HUES64 (cell line): ENCODE data around the gene MZT2A.
"Not testable (repeated sequence)": the region's sequence is repeated elsewhere in the genome, so short reads cannot be mapped to it uniquely, and the experiment has no call there.

Experiments used
- H3K27ac ChIP-seq: 2 replicates; pipeline ENCODE4 v1.7.0; 2013; ENCODE audit warnings: low read depth, low read length, inconsistent platforms
- H3K27me3 ChIP-seq: 2 replicates; pipeline ENCODE4 v1.6.1; 2013; ENCODE audit warnings: mild to moderate bottlenecking, low read length; ENCODE audit not compliant: insufficient read depth
- H3K36me3 ChIP-seq: 2 replicates; pipeline ENCODE4 v1.6.1; 2013; ENCODE audit warnings: mild to moderate bottlenecking, low read length; ENCODE audit not compliant: insufficient read depth
- H3K4me1 ChIP-seq: 2 replicates; pipeline ENCODE4 v1.6.1; 2013; ENCODE audit warnings: mild to moderate bottlenecking, low read length, moderate library complexity; ENCODE audit not compliant: insufficient read depth
- H3K4me3 ChIP-seq: 2 replicates; pipeline ENCODE4 v1.5.1; 2013; ENCODE audit warnings: mild to moderate bottlenecking, low read length, moderate library complexity
- H3K9ac ChIP-seq: 2 replicates; pipeline ENCODE4 v1.6.1; 2013; ENCODE audit warnings: mild to moderate bottlenecking, low read depth, low read length
- H3K9me3 ChIP-seq: 2 replicates; pipeline ENCODE4 v1.6.1; 2013; ENCODE audit warnings: low read depth, low read length; ENCODE audit not compliant: insufficient read depth
- whole genome bisulfite sequencing: fragments of 150-250, 120-280 bp; methylation state at CpG from one replicate; pipeline ENCODE4 v1.1.7; 2013; ENCODE audit warnings: missing lambda C conversion rate; 5-methylcytosine and 5-hydroxymethylcytosine counted together

Gene MZT2A

DNA sequence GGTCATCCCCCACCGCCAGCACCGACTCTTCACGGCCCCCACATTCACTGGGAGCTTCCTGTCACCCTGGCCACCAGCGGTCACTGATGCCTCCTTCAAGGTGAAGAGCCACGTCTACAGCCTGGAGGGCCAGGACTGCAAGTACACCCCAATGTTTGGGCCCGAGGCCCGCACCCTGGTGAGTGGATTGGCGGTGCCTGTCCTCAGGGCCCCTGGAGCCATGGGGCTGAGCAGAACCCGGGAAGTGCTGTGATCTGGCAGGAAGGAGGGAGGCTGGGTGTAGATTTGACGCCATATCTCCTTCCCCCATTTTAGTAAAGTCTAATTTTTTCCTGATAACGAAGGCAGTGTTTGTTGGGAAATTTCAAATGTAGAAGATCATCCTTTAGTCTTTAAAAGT, 26.3 kb upstream of the MZT2A start:
- H3K4me3 ChIP-seq, H3K9me3 ChIP-seq, H3K4me1 ChIP-seq, H3K27ac ChIP-seq, H3K9ac ChIP-seq, H3K27me3 ChIP-seq: not testable (repeated sequence)
- WGBS = 97% methylated on average over 6 of the region's 11 CpGs
- H3K36me3 ChIP-seq = peaks cover 53% of the 10 kb centered on the region

DNA sequence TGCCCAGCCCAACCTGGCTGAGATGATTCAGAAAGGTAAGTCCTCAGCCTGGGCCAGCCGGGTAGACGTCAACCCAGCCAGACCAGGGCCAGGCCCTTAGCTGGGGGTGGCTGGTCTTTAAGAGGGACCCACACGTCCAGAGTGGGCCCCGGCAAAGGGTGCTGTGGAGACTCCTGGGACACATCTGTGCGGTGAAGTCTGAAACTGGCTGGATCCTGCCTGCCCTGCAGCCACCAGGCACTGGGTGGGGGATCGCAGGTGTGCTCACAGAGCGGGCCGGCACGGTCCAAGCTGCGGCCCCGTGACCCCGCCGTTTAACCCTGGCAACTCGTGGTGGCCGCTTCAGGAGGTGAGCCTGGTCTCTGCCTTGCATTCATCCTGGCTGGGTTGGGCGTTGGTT, 25.7 kb upstream of the MZT2A start:
- WGBS = 93% methylated on average over 15 of the region's 16 CpGs
- H3K9me3 ChIP-seq, H3K9ac ChIP-seq, H3K27me3 ChIP-seq, H3K4me3 ChIP-seq, H3K27ac ChIP-seq, H3K4me1 ChIP-seq: not testable (repeated sequence)
- peaks cover 59% of the 10 kb centered on the region for H3K36me3 ChIP-seq

DNA sequence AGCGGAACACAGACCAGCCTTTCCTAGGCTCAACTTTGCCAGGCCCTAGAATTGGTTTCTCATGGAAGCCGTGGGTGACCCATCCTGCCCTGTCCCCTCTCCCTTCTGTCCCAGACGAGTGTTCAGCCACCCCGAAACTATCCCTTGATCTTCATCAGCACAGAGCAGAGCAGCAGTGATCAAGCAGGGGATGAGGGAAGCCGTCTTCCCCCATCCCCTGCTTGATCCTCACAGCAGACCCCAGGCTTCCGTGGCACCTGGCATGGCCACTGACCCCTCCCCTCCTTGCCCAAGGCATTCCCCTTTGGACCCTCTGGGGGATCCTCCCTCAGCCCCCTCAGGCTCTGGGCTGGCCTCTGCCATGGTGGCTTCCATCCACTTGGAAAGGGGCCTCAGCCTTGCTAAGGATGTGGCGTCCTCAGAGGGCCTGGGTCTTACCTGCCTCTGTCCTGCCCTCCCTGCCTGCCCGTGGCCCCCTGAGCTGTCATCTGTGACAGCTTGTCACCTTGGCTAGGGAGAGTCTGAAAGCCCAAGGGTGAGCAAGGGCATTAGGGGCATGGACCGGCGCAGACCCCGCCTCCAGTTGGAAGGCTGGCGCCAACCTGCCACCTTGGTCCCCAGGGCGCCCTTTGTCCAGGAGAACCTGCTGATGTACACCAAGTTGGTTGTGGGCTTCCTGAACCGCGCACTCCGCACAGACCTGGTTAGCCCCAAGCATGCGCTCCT, 25.1 kb upstream of the MZT2A start:
- Histone ChIP-seq H3K4me3 (no peak overlapping the region), H3K9me3 (no peaks in the 10 kb centered on the region), H3K9ac (no peak overlapping the region), H3K27ac (no peak overlapping the region), H3K36me3 (peaks cover 65% of the 10 kb centered on the region), H3K4me1 (no peaks in the 10 kb centered on the region), H3K27me3 (no peaks in the 10 kb centered on the region)
- 95% methylated on average over 17 of the region's 17 CpGs for WGBS

DNA sequence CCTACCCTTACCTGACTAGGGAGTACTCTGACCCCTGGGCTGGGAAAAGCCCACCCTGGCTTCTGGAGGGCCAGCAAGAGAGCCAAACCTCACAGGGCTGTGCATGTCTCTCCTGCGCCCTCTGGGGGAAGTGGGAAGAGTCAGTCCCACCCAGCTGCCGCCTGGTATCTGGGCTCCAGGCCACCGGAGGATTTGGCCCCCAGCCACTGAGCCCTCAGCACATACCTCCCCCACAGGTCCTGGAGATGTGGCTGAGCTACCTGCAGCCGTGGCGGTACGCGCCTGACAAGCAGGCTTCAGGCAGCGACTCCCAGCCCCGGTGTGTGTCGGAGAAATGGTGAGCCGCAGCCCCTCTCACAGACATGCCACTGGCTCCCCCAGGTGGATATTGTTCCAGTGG, 24.4 kb upstream of the MZT2A start:
- not testable (repeated sequence) for H3K9me3 ChIP-seq, H3K27me3 ChIP-seq, H3K4me3 ChIP-seq, H3K4me1 ChIP-seq, H3K27ac ChIP-seq, H3K9ac ChIP-seq
- 91% methylated on average over 11 of the region's 11 CpGs for WGBS
- peaks cover 66% of the 10 kb centered on the region for H3K36me3 ChIP-seq

DNA sequence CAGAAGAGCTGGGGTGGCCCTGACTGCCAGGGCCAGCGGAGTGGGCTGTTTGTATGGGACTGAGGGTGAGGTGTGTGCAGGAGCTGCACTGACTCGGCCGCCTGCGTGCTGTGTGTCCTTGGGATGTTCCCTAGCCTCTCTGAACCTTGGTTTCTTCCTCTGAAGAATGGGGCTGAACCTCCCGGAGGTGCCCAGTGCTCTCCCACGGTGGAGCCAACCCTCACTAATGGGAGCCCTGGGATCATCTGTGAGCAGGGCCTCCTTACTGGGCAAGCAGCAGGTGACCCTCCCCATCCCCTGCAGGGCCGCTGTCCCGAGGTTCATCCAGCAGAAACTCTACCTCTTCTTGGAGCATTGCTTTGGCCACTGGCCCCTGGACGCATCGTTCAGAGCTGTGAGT, 23.8 kb upstream of the MZT2A start:
- H3K4me1 ChIP-seq = no peaks in the 10 kb centered on the region
- whole genome bisulfite sequencing = 93% methylated on average over 10 of the region's 10 CpGs
- no peaks in the 10 kb centered on the region for H3K27me3 ChIP-seq
- H3K9ac ChIP-seq = no peak overlapping the region
- peaks cover 67% of the 10 kb centered on the region for H3K36me3 ChIP-seq
- H3K27ac ChIP-seq = no peak overlapping the region
- no peak overlapping the region for H3K4me3 ChIP-seq
- no peaks in the 10 kb centered on the region for H3K9me3 ChIP-seq

DNA sequence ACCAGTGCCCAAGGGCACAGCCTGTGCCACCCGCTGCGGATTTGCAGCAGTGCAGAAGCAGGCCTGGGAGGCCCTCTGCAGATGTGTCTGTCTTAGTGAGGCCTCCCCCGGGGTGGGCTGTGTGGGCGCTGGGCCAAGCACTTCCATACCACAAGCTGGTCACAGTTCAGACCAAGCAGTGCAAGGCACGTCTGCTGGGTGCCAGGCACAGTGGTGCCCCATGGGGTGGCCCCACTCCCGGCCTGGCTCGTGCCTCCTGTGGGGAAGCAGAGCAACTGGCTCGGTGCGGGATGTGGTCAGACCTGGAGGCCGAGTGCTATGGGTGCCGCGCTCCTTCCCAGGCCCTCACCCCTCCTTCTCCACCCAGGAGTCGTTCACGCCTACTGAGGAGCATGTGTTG, 23.0 kb upstream of the MZT2A start:
- H3K27me3 ChIP-seq, H3K4me3 ChIP-seq, H3K4me1 ChIP-seq, H3K9me3 ChIP-seq, H3K9ac ChIP-seq, H3K27ac ChIP-seq: not testable (repeated sequence)
- WGBS = 94% methylated on average over 10 of the region's 14 CpGs
- peaks cover 61% of the 10 kb centered on the region for H3K36me3 ChIP-seq

DNA sequence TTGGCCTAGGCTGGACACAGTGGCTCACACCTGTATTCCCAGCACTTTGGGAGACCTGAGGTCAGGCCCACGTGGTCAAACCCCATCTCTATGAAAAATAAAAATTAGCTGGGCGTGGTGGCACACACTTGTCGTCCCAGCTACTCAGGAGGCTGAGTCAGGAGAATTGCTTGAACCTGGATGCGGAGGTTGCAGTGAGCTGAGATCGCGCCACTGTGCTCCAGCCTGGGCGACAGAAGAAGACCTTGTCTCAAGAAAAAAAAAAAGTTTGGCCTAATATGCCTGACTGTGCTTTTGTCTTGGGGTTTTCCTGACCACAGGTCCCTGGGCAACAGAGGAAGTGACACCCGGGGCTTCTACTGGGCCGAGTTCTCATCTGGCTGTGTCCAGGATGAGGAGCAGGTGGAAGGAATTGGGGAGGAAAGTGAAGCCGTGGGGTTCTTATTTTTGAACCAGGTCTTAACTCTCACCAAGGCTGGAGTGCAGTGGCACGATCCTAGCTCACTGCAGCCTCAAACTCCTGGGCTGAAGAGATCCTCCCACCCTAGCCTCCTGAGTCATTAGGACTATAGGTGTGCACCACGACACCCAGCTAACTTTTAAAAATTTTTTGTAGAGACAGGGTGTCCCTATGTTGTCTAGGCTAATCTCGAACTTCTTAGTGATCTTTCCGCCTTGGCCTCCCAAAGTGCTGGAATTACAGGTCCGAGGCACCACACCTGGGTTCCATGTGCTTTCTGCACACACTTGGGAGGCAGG, 22.4 kb upstream of the MZT2A start:
- 95% methylated on average over 15 of the region's 15 CpGs for WGBS
- H3K9ac ChIP-seq = not testable (repeated sequence)
- peaks cover 62% of the 10 kb centered on the region for H3K36me3 ChIP-seq

DNA sequence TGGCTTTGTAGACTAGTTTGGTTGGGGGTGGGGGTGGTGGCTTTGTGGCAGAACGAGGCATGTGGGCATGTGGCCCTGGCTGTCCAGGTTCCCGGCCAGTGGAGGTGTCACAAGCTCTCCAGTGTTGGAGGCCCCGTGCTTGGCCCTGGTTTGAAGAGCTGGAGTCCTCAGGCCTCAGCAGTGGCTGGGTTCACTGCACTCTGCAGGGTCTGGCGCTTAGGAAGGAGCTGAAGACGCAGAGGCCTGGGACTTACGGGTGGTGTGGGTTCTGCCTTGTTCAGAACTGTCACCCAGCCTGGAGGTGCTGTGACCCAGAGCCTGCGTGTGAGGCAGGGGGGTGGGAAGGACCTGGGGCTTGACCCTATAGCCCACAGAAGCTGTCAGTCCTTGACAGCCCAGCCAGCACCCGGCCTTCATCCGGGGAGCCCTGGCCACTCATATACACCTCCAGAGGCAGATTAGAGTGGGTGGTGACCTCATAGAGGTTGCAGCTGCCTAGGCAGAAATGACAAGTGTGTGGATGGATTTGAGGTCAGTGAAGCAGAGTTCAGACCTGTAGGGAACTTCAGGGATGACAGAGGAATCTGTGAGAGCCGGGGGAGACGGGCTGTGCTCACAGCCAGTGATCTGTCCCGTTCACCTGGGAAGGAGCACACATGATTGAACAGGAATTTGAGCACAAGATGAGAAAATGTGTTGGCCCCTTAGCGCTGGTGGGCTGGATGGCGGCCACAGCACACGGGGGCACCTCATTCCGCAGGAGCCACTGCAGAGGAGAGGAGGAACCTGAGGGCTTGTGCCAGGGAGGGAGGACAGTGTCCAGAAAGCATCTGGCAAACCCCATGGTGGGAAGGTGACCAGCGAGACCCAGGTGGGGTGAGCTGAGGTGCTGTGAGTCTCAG, 20.0 kb upstream of the MZT2A start:
- not testable (repeated sequence) for H3K9me3 ChIP-seq, H3K4me1 ChIP-seq, H3K27ac ChIP-seq, H3K27me3 ChIP-seq, H3K4me3 ChIP-seq, H3K9ac ChIP-seq
- H3K36me3 ChIP-seq = peaks cover 63% of the 10 kb centered on the region
- 95% methylated on average over 14 of the region's 17 CpGs for WGBS

More for the DNA sequence above, 22.4 kb upstream of the MZT2A start:
- not testable (repeated sequence) for H3K9me3 ChIP-seq, H3K27ac ChIP-seq, H3K27me3 ChIP-seq, H3K4me3 ChIP-seq, H3K4me1 ChIP-seq

DNA sequence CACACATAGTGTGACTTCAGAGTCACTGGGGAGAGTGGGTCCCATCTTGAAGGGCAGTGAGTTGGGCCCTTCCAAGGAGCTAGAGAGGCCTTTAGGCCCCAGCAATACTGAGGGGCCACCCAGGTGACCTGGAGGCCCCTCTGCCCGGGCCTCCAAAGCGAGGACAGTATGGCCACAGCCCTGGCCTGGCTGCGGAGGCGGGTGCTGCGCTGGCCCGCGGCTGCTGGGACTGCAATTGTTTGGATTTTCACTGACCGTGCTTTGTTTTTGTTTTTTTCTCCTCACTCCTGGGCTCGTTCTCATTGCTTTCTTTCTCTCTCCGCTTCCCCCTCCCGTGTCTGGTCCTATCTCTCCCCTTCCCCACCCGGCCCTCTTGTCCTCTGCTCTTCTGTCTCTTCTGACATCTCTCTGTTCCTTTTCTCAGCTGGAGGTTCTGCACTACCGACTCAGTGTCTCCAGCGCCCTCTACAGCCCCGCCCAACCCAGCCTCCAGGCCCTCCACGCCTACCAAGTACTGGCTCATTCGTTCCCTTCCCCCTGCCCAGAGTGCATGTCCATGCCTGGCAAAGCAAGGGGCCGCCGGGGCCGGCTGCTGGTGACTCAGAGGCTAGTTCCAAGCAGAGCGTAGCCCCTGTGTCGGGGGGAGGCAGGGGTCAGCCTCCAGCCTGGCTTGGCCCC, 19.2 kb upstream of the MZT2A start:
- not testable (repeated sequence) for H3K27me3 ChIP-seq, H3K9me3 ChIP-seq, H3K27ac ChIP-seq, H3K4me3 ChIP-seq, H3K4me1 ChIP-seq, H3K9ac ChIP-seq
- peaks cover 64% of the 10 kb centered on the region for H3K36me3 ChIP-seq
- WGBS = 73% methylated on average over 22 of the region's 22 CpGs

DNA sequence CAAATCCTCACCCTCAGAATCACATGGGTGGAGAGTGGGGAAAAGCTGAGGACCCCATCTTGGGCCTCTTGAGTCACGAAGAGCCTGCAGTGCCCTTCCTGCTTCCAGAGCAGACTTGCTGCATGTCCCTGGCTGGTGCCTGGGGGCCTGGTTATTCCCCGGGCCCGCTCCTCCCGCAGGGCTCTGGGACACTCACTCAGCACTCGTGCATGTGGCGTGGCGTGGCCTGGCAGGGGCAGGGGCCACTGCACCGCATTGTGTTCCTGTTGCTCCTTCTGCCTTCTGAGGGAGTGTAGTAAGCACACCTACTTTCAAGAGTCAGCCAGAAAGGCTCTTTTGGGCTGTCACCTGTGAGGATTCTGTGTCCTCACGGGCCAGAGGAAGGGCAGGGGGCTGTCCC, 17.4 kb upstream of the MZT2A start:
- Histone ChIP-seq H3K4me3 (no peak overlapping the region), H3K9me3 (no peaks in the 10 kb centered on the region), H3K9ac (no peak overlapping the region), H3K27me3 (no peaks in the 10 kb centered on the region), H3K4me1 (no peaks in the 10 kb centered on the region), H3K36me3 (peaks cover 77% of the 10 kb centered on the region), H3K27ac (no peak overlapping the region)
- WGBS = 97% methylated on average over 9 of the region's 9 CpGs
